ENCODE data around the gene LCN6. TPM values are rescaled to one million over a fixed set of nuclear protein-coding genes. Genes with fewer than 3 reads are reported as not detected.

Gene LCN6
- total RNA-seq, 4 donors from 2014 or later, result 16.2 to 31.4 (median 22.7) TPM

DNA sequence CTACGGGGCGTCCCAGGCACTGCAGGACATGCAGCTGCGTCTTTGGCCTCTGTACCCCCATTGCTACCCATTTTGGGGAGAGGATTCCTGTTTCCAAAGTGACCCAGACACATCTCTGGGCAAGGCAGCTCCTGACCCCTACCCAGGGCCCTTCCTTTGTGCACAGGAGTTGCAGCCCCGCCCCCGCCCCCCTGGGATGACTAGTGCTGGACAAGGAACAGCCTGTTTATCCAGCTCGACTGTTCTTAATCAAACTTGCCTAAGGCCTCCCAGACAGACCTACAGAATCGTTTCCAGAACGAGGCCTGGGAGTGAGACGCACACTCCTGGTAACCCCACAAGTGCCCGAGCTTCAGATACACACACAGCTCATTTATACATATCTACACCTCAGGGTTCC lies 22.7 kb downstream of the LCN6 start:
- Histone ChIP-seq H3K27ac (peak overlapping the region in 2 of 4 donors; percentile 16 to 26), H3K4me3 (peak overlapping the region in 1 of 2 donors; percentile 89), H3K36me3 (peaks cover 0 to 61% of the 10 kb centered on the region in 2 donors), H3K4me1 (peaks cover 0 to 91% (median 38%) of the 10 kb centered on the region in 3 donors), H3K27me3 (no peaks in the 10 kb centered on the region), H3K9me3 (no peaks in the 10 kb centered on the region)
- ATAC-seq, result no peak
- TF ChIP-seq EP300 (IDR thresholded peaks at IDR 0.05) (no peak), POLR2AphosphoS5 (IDR thresholded peaks at IDR 0.05) (no peak), POLR2A (IDR thresholded peaks at IDR 0.05) (no peak), CTCF (IDR thresholded peaks at IDR 0.05) (no peak)
- 75% methylated on average over 4 of the region's 10 CpGs; no CpG with 5 or more reads in 1 of the 2 donors for WGBS, 2 donors (ENCODE audit: low coverage in 1 of 2)

GRCh38 chr9:136724772-136725171 lies 23.6 kb downstream of the LCN6 start:
- 69% methylated on average over 6 of the region's 7 CpGs; no CpG with 5 or more reads in 1 of the 2 donors for WGBS, 2 donors (ENCODE audit: low coverage in 1 of 2)
- Histone ChIP-seq H3K36me3 (peaks cover 0 to 61% of the 10 kb centered on the region in 2 donors), H3K27ac (no peak overlapping the region), H3K4me3 (no peak overlapping the region), H3K9me3 (no peaks in the 10 kb centered on the region), H3K27me3 (no peaks in the 10 kb centered on the region), H3K4me1 (peaks cover 0 to 95% (median 47%) of the 10 kb centered on the region in 3 donors)
- no peak for ATAC-seq
- TF ChIP-seq CTCF (IDR thresholded peaks at IDR 0.05) (no peak), POLR2A (IDR thresholded peaks at IDR 0.05) (no peak), EP300 (IDR thresholded peaks at IDR 0.05) (no peak), POLR2AphosphoS5 (IDR thresholded peaks at IDR 0.05) (no peak)

DNA sequence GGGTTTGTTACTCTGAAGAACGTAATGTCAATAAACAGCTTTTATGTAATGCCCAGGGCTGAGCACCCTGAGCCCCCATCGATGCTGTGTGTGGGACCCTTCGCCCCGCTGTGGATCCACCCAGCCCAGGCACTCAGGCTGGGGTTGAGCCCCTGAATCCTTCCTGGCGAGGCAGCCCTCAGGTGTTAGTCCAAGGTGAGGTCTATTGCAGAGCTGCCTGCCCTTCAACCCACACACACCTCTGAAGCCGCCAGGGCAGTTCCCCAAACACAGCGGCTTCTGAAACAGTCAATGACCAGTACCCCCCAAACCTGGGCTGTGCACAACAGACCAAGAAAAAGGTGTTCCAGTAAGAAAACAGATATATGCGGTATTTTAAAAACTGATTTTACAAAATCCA lies 24.3 kb downstream of the LCN6 start:
- H3K9me3 ChIP-seq, result no peaks in the 10 kb centered on the region
- no peak overlapping the region for H3K27ac ChIP-seq
- 57% methylated on average over 1 of the region's 8 CpGs; no CpG with 5 or more reads in 1 of the 2 donors for WGBS, 2 donors (ENCODE audit: low coverage in 1 of 2)
- peaks cover 0 to 95% (median 50%) of the 10 kb centered on the region in 3 donors for H3K4me1 ChIP-seq
- no peak for TF ChIP-seq POLR2A (IDR thresholded peaks at IDR 0.05)
- H3K4me3 ChIP-seq, result no peak overlapping the region
- peaks cover 0 to 61% of the 10 kb centered on the region in 2 donors for H3K36me3 ChIP-seq
- ATAC-seq, result no peak
- H3K27me3 ChIP-seq, result no peaks in the 10 kb centered on the region

DNA sequence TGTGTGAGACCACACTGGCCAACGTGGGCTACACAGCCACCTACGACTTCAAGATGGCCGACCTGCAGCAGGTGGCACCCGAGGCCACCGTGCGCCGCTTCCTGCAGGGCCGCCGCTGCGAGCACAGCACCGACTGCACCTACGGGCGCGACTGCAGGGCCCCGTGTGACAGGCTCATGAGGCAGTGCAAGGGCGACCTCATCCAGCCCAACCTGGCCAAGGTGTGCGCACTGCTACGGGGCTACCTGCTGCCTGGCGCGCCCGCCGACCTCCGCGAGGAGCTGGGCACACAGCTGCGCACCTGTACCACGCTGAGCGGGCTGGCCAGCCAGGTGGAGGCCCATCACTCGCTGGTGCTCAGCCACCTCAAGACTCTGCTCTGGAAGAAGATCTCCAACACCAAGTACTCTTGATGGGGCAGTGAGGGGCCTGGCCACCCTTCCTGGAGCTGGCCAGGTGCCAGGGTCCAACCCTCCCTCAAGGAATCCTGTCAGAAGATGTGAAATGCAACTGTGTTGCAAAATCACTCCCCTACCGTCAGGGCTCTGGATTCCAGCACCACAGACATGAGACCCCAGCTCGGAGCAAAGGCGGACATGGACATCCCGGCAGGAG lies 24.9 kb downstream of the LCN6 start:
- H3K27ac ChIP-seq, result no peak overlapping the region
- 92% methylated on average over 14 of the region's 32 CpGs; no CpG with 5 or more reads in 1 of the 2 donors for WGBS, 2 donors (ENCODE audit: low coverage in 1 of 2)
- no peak for ATAC-seq
- peaks cover 0 to 61% of the 10 kb centered on the region in 2 donors for H3K36me3 ChIP-seq
- H3K4me1 ChIP-seq, result peaks cover 0 to 94% (median 47%) of the 10 kb centered on the region in 3 donors
- TF ChIP-seq EP300 (IDR thresholded peaks at IDR 0.05), result no peak
- TF ChIP-seq CTCF (IDR thresholded peaks at IDR 0.05), result no peak
- TF ChIP-seq POLR2A (IDR thresholded peaks at IDR 0.05), result no peak
- no peak for TF ChIP-seq POLR2AphosphoS5 (IDR thresholded peaks at IDR 0.05)
- no peak overlapping the region for H3K4me3 ChIP-seq
- no peaks in the 10 kb centered on the region for H3K27me3 ChIP-seq
- H3K9me3 ChIP-seq, result no peaks in the 10 kb centered on the region

DNA sequence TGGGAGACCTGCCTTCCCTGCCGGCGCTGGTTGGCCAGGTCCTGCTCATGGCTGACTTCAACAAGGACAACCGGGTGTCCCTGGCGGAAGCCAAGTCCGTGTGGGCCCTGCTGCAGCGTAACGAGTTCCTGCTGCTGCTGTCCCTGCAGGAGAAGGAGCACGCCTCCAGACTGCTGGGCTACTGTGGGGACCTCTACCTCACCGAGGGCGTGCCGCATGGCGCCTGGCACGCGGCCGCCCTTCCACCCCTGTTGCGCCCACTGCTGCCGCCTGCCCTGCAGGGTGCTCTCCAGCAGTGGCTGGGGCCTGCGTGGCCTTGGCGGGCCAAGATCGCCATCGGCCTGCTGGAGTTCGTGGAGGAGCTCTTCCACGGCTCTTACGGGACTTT lies 25.4 kb downstream of the LCN6 start:
- no peak overlapping the region for H3K27ac ChIP-seq
- peaks cover 0 to 61% of the 10 kb centered on the region in 2 donors for H3K36me3 ChIP-seq
- WGBS, 2 donors (ENCODE audit: low coverage in 1 of 2), result no CpG with 5 or more reads among the region's 24 CpGs
- no peaks in the 10 kb centered on the region for H3K27me3 ChIP-seq
- TF ChIP-seq EP300 (IDR thresholded peaks at IDR 0.05) (no peak), POLR2AphosphoS5 (IDR thresholded peaks at IDR 0.05) (no peak), CTCF (IDR thresholded peaks at IDR 0.05) (no peak), POLR2A (IDR thresholded peaks at IDR 0.05) (no peak)
- H3K4me1 ChIP-seq, result peaks cover 0 to 91% (median 47%) of the 10 kb centered on the region in 3 donors
- no peaks in the 10 kb centered on the region for H3K9me3 ChIP-seq
- H3K4me3 ChIP-seq, result no peak overlapping the region
- ATAC-seq, result no peak
